NCI-H69 (cell line): ENCODE results near the gene HOXA11.
A peak's percentile ranks its signal among the peaks of the same experiment; 100 is the strongest.

Experiments used
- DNase-seq: peaks from one replicate; lab custom pipeline; 2025; lab: John Stamatoyannopoulos, UW

Gene HOXA11

DNA sequence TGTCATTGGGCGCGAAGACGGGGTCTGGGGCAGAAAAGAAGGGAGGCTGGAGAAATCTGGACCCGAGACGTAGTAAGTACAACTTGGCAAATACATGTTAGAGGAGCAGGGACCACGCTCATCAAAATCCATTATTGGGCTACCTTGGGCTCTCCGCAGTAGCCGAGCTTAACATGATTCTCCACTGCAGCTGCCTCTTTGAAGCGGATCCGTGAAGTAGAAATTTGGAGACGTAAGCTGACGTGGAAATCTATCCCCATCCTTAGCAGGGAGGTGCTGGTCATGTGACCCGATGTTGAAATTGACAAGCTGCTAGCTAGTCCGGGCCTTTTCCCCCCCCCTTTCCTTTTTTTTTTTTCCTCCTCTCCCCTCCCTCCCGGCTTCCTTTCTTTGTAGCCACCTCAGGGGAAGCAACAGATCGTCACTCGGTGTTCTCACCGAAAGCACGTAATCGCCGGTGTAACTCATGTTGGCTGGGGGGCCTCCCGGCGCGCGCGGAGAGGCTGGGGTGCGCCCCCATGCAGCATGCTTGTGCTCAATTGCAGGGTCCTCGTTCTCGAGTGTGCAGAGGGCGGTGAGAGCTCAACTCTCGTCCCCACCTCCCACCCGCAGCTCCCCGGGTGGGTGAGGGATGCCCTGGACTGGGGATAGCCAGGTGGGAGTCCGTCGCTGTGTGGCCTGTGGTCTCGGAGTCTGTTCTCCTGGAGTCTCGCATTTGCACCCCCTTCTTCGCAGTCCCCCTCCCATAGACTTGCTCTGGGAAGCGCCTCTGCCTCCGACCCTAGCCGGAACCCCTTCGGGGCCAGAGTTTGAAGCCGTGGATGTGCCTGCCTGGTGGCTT lies at the start of gene HOXA11:
TSS of gene HOXA11 (minus strand) at position 220 of the 841 bp plus-strand sequence. CDS start at position 132, 88 bp downstream.
- DNase-seq: peak; percentile 94

GRCh38 chr7:27229448-27229847 lies 44.4 kb upstream of the HOXA11 start:
- DNase-seq: no peak

GRCh38 chr7:27224983-27225934 lies 40.2 kb upstream of the HOXA11 start:
- peak; percentile 50 for DNase-seq

DNA sequence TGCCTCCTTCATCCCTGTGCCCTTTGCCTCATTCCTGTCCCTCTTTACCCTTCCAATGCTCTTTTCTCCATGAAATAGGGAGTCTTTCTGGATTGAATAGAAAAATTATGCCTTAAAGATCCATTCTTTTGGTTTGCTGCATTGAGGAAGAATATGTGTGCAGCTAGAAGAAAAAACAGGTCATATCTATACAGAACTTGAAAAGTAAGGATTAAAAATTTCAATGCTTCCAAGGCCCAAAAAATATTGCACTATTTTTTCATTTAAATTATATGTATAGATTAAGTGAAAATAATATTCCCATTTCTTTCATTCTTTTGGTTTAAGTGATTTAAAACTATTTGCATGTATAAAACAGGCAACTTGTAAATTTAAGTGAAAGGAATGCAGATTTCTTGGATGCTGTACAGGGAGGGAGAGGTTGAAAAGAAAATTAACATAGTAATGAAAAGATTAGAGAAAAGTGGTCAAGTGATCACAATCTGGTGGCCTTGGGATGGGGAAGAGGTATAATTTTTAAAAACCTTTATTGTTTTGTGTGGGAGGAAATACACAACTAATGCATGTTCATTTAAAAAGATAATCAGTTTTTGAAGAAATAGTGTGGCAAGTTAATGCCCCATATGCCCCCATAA lies 39.0 kb upstream of the HOXA11 start:
- no peak for DNase-seq

GRCh38 chr7:27221201-27221797 lies 36.3 kb upstream of the HOXA11 start:
- DNase-seq: no peak

GRCh38 chr7:27220440-27220955 lies 35.5 kb upstream of the HOXA11 start:
- no peak for DNase-seq

DNA sequence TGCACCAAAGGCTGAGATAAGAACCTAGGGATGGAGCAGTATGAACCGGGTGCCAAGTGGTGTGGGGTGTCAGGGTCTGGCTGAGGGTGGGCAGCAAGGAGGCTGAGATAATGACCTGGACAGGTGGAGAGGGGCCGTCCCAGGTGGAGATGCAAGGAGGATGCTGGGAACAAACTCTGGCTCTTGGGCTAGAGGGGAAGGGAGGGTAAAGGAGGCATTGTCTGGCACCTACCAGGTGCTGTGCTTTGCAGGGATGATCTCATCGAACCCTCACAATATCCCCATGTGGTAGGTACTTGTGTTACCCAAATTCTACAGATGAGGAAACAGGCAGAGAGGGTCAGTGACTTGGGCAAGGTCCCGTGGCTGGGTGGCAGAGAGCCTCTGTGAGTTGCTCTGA lies 34.8 kb upstream of the HOXA11 start:
- no peak for DNase-seq

DNA sequence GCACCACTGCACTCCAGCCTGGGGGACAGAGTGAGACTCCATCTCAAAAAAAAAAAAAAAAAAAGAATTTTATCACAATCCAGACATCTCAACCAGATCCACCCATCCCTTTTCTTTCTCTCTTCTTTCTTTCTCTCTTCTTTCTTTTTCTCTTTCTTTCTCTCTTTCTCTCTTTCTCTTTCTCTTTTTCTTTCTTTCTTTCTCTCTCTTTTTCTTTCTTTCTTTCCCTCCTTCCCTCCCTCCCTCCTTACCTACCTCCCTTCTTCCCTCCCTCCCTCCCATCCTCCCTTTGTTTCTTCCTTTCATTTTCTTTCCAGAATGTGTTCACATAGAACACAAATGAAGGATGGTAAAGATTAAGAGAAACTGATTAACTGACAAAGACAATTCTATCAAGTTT lies 32.9 kb upstream of the HOXA11 start:
- DNase-seq: no peak

- DNase-seq: no peak
These were observed 30.3 kb upstream of the HOXA11 start for GRCh38 chr7:27215356-27215755.

DNA sequence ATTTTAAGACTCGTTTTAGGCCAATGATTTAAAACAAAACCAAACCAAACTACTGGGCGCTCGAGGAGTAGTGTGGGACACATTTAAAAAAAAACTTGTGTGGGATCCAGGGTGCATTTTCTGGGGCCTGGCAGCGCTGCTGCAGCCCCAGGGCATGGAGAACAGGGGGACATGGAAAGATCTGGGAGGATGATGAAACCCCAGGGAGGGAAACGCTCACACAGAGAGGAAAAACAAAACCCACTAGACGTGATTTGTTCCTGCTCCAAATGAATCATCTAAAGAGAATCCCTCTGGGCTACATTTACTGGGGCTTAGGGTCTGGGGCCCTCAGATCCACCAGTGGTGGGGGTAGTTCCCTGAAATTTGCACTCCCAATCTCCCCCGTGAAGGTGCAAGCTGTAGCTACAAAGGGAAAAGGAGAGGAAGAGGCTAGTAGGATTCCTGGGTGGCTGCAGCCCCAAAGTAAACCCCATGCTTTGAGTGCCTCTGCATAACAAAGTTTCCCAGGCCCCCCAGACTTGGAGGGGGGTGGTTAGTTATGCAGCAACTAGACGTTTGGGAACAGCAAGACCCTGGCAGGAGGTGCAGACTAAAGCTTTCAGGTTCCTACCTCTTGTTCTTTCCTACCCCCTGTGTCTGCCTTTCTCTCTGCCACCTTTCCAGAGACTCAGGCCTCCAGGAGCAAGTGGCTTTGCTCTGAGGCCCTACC lies 29.4 kb upstream of the HOXA11 start:
- no peak for DNase-seq

- DNase-seq: no peak
These were observed 28.6 kb upstream of the HOXA11 start for GRCh38 chr7:27213433-27214238.

- peak; percentile 91 for DNase-seq
These were observed 27.7 kb upstream of the HOXA11 start for GRCh38 chr7:27212497-27213432.

GRCh38 chr7:27211764-27212204 lies 26.8 kb upstream of the HOXA11 start:
- no peak for DNase-seq

- DNase-seq: no peak
These were observed 26.0 kb upstream of the HOXA11 start for GRCh38 chr7:27211084-27211446.

DNA sequence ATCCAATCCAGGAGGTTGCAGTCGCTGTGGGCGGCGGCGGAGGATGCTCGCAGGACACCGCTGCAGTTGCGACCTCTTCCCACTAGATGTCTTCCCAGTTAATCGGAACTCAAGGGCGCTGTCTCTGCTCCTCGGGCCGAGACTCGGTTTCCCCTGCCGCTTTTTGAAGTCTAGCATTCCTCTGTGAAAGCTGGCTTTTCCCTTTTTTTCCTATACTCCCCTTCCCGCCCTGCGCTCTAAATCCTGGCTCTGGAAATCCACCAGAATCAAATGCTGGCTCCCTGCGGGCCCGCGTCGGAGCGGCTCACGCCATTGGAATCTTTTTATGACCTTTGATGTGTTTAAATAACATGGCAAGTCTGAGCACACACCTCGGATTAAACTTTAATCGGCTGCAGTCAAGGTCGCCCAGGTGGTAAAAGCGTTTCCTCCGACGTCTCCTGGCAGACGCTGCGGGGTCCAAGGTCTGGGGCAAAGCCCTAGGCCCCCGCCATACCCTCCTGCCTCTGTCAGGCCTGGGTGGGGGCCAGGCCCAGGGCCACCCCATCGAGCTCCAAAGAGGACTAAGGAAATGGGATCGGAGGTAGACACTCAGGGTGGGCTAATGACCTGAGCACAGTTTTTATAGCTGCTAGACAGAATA lies 25.5 kb upstream of the HOXA11 start:
- peak; percentile 60 for DNase-seq

GRCh38 chr7:27209933-27210440 lies 25.0 kb upstream of the HOXA11 start:
- no peak for DNase-seq

DNA sequence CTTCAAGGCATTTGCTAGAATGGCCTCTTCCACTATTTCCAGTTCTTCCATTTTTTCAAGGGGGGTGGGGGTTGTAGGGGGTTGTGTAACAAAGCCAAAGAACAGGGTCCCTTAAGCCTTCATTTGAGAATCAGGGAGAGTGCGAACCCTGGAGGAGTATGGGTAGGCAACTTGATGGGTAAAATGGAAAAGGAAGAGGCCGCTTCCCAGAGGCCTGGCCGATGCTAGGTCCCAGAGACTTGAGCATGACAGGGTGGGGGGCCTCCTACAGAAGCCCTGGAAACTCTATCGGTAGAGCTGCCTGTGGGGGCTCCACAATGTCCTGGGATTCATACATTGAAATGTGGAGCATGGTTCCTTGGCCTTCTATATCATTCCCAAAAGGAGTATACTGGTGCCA lies 24.0 kb upstream of the HOXA11 start:
- no peak for DNase-seq

GRCh38 chr7:27207348-27207985 lies 22.4 kb upstream of the HOXA11 start:
- DNase-seq: no peak
